ENCODE results near the gene SIPA1L3.

Gene SIPA1L3

DNA sequence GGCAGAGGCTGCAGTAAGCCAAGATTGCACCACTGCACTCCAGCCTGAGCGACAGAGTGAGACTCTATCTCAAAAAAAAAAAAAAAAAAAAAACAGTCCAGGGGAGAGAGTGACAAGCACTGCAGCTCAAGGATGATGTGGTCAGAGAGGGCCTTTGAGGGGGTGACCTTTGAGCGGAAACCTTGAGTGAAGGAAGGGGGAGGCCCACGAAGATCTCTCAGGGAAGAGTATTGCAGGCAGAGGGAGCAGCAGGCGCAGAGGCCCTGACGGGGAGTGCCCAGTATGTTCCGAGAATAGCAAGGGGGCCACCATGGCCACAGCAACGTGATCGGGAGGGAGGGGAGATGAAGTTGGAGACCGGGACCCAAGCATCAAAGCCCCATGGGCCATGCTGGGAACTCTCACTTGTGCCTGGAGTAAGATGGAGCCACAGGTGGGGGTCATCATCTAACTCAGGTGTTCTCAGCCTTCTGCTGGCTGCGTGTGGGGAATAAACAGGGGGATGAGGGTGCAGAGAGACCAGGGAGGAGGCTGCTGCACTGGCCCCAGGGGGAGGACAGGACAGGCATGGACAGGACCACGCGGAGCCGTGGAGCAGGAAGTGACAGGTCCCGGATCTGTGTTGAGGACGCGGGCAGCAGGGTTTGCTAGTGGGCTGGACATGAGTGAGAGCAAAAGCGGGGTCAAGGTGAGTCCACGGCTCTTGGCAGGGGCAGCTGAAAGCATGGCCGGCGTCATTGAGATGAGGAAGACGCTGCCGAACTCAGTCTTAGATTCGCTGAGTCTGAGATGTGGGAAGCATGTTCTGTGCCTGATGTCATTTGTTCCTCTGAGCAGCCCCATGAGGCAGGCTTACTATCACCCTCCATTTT lies 256.6 kb downstream of the SIPA1L3 start:
- no peak overlapping the region for H3K9ac ChIP-seq (ENCODE audit: low read length)
- H3K9me2 ChIP-seq (ENCODE audit: low read depth, low read length): no peaks in the 10 kb centered on the region
- no peaks in the 10 kb centered on the region for H3K79me2 ChIP-seq (ENCODE audit: insufficient read depth, low read length)
- TF ChIP-seq, protein P1, sequence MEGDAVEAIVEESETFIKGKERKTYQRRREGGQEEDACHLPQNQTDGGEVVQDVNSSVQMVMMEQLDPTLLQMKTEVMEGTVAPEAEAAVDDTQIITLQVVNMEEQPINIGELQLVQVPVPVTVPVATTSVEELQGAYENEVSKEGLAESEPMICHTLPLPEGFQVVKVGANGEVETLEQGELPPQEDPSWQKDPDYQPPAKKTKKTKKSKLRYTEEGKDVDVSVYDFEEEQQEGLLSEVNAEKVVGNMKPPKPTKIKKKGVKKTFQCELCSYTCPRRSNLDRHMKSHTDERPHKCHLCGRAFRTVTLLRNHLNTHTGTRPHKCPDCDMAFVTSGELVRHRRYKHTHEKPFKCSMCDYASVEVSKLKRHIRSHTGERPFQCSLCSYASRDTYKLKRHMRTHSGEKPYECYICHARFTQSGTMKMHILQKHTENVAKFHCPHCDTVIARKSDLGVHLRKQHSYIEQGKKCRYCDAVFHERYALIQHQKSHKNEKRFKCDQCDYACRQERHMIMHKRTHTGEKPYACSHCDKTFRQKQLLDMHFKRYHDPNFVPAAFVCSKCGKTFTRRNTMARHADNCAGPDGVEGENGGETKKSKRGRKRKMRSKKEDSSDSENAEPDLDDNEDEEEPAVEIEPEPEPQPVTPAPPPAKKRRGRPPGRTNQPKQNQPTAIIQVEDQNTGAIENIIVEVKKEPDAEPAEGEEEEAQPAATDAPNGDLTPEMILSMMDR (IDR thresholded peaks at IDR 0.05; ENCODE audit: low read length): no peak
- no peak for TF ChIP-seq EZH2 (IDR thresholded peaks at IDR 0.05; ENCODE audit: borderline replicate concordance, low read length)
- H3K36me3 ChIP-seq (ENCODE audit: insufficient read depth, low read length): peaks cover 80% of the 10 kb centered on the region
- H3K27me3 ChIP-seq (ENCODE audit: insufficient read depth, low read length): no peaks in the 10 kb centered on the region
- H3K9me3 ChIP-seq (ENCODE audit: low read length): peaks cover 10% of the 10 kb centered on the region
- H3F3A ChIP-seq (ENCODE audit: insufficient read depth, low read length): no peaks in the 10 kb centered on the region
- H3K27ac ChIP-seq (ENCODE audit: low read depth, low read length, poor library complexity, severe bottlenecking): no peak overlapping the region
- H3K4me1 ChIP-seq (ENCODE audit: insufficient read depth, low read length, severe bottlenecking): no peaks in the 10 kb centered on the region
- no peaks in the 10 kb centered on the region for H4K20me1 ChIP-seq (ENCODE audit: insufficient read depth, low read length)
- H2AFZ ChIP-seq (ENCODE audit: low read length): no peak overlapping the region
- no peak overlapping the region for H3K4me2 ChIP-seq (ENCODE audit: low read length)
- no peak overlapping the region for H3K4me3 ChIP-seq (ENCODE audit: low read depth, low read length, poor library complexity, severe bottlenecking)

GRCh38 chr19:38164526-38164925 lies 257.5 kb downstream of the SIPA1L3 start:
- Histone ChIP-seq H3K27me3 (ENCODE audit: insufficient read depth, low read length) (no peaks in the 10 kb centered on the region), H3K4me2 (ENCODE audit: low read length) (no peak overlapping the region), H2AFZ (ENCODE audit: low read length) (no peak overlapping the region), H3K36me3 (ENCODE audit: insufficient read depth, low read length) (peaks cover 74% of the 10 kb centered on the region), H3K9me2 (ENCODE audit: low read depth, low read length) (no peaks in the 10 kb centered on the region), H3K4me1 (ENCODE audit: insufficient read depth, low read length, severe bottlenecking) (no peaks in the 10 kb centered on the region), H3F3A (ENCODE audit: insufficient read depth, low read length) (no peaks in the 10 kb centered on the region), H3K27ac (ENCODE audit: low read depth, low read length, poor library complexity, severe bottlenecking) (no peak overlapping the region), H3K9ac (ENCODE audit: low read length) (no peak overlapping the region), H3K79me2 (ENCODE audit: insufficient read depth, low read length) (no peaks in the 10 kb centered on the region), H3K9me3 (ENCODE audit: low read length) (peaks cover 10% of the 10 kb centered on the region), H4K20me1 (ENCODE audit: insufficient read depth, low read length) (no peaks in the 10 kb centered on the region), H3K4me3 (ENCODE audit: low read depth, low read length, poor library complexity, severe bottlenecking) (no peak overlapping the region)
- TF ChIP-seq, protein P1 (IDR thresholded peaks at IDR 0.05; ENCODE audit: low read length): no peak

- Histone ChIP-seq H4K20me1 (ENCODE audit: insufficient read depth, low read length) (no peaks in the 10 kb centered on the region), H3K79me2 (ENCODE audit: insufficient read depth, low read length) (no peaks in the 10 kb centered on the region), H3K4me2 (ENCODE audit: low read length) (no peak overlapping the region), H3K4me3 (ENCODE audit: low read depth, low read length, poor library complexity, severe bottlenecking) (no peak overlapping the region), H3K9me2 (ENCODE audit: low read depth, low read length) (no peaks in the 10 kb centered on the region), H3K27ac (ENCODE audit: low read depth, low read length, poor library complexity, severe bottlenecking) (no peak overlapping the region), H3K4me1 (ENCODE audit: insufficient read depth, low read length, severe bottlenecking) (no peaks in the 10 kb centered on the region), H3F3A (ENCODE audit: insufficient read depth, low read length) (no peaks in the 10 kb centered on the region), H3K27me3 (ENCODE audit: insufficient read depth, low read length) (no peaks in the 10 kb centered on the region), H3K9ac (ENCODE audit: low read length) (no peak overlapping the region), H2AFZ (ENCODE audit: low read length) (no peak overlapping the region), H3K36me3 (ENCODE audit: insufficient read depth, low read length) (peaks cover 68% of the 10 kb centered on the region), H3K9me3 (ENCODE audit: low read length) (peaks cover 10% of the 10 kb centered on the region)
- TF ChIP-seq EZH2 (IDR thresholded peaks at IDR 0.05; ENCODE audit: borderline replicate concordance, low read length): no peak
- TF ChIP-seq, protein P1 (IDR thresholded peaks at IDR 0.05; ENCODE audit: low read length): no peak
Observed at GRCh38 chr19:38165335-38165734, 258.3 kb downstream of the SIPA1L3 start.

All from OCI-LY1 (cell line).